ENCODE results near the gene ACP7.

ACP7 gene

GRCh38 chr19:39083983-39084731, at the start of gene ACP7:
ACP7 (plus strand) TSS chr19:39084368; CDS start chr19:39085270, 902 bp downstream.
- Histone ChIP-seq H3K4me3 (replicated peaks; ENCODE audit: low read depth, low read length) (no peak within 1 kb of the TSS), H3K27me3 (replicated peaks; ENCODE audit: control insufficient read depth, insufficient read depth, low read length) (no peaks in the 10 kb centered on the region; the same call in none of the 2 replicates), H3K36me3 (ENCODE audit: control insufficient read depth, insufficient read depth, low read length) (no peaks in the 10 kb centered on the region)
- DNase-seq (ENCODE audit: extremely low read depth, insufficient read length) = no peak
- TF ChIP-seq CTCF (IDR thresholded peaks at IDR 0.05; ENCODE audit: insufficient read depth, low read length, poor library complexity, severe bottlenecking) = no peak

GRCh38 chr19:39036581-39036980, 47.6 kb upstream of the ACP7 start:
- no peak for TF ChIP-seq CTCF (IDR thresholded peaks at IDR 0.05; ENCODE audit: insufficient read depth, low read length, poor library complexity, severe bottlenecking)
- Histone ChIP-seq H3K36me3 (ENCODE audit: control insufficient read depth, insufficient read depth, low read length) (no peaks in the 10 kb centered on the region), H3K27me3 (replicated peaks; ENCODE audit: control insufficient read depth, insufficient read depth, low read length) (no peaks in the 10 kb centered on the region), H3K4me3 (replicated peaks; ENCODE audit: low read depth, low read length) (no peak overlapping the region)
- DNase-seq (ENCODE audit: extremely low read depth, insufficient read length) = no peak

- DNase-seq (ENCODE audit: extremely low read depth, insufficient read length) = no peak
- H3K27me3 ChIP-seq (replicated peaks; ENCODE audit: control insufficient read depth, insufficient read depth, low read length) = no peaks in the 10 kb centered on the region
- H3K4me3 ChIP-seq (replicated peaks; ENCODE audit: low read depth, low read length) = no peak overlapping the region
- no peaks in the 10 kb centered on the region for H3K36me3 ChIP-seq (ENCODE audit: control insufficient read depth, insufficient read depth, low read length)
- TF ChIP-seq CTCF (IDR thresholded peaks at IDR 0.05; ENCODE audit: insufficient read depth, low read length, poor library complexity, severe bottlenecking) = no peak
Measured at GRCh38 chr19:39037194-39037593, 47.0 kb upstream of the ACP7 start.

- Histone ChIP-seq H3K36me3 (ENCODE audit: control insufficient read depth, insufficient read depth, low read length) (no peaks in the 10 kb centered on the region), H3K27me3 (replicated peaks; ENCODE audit: control insufficient read depth, insufficient read depth, low read length) (no peaks in the 10 kb centered on the region), H3K4me3 (replicated peaks; ENCODE audit: low read depth, low read length) (no peak overlapping the region)
- no peak for DNase-seq (ENCODE audit: extremely low read depth, insufficient read length)
- TF ChIP-seq CTCF (IDR thresholded peaks at IDR 0.05; ENCODE audit: insufficient read depth, low read length, poor library complexity, severe bottlenecking) = peak; percentile 15
Measured at GRCh38 chr19:39038098-39038497, 46.1 kb upstream of the ACP7 start.

GRCh38 chr19:39045506-39045905, 38.7 kb upstream of the ACP7 start:
- Histone ChIP-seq H3K36me3 (ENCODE audit: control insufficient read depth, insufficient read depth, low read length) (no peaks in the 10 kb centered on the region), H3K27me3 (replicated peaks; ENCODE audit: control insufficient read depth, insufficient read depth, low read length) (no peaks in the 10 kb centered on the region), H3K4me3 (replicated peaks; ENCODE audit: low read depth, low read length) (no peak overlapping the region)
- no peak for TF ChIP-seq CTCF (IDR thresholded peaks at IDR 0.05; ENCODE audit: insufficient read depth, low read length, poor library complexity, severe bottlenecking)
- no peak for DNase-seq (ENCODE audit: extremely low read depth, insufficient read length)

Data from GM06990 (cell line).